Endodermal cell (in vitro differentiated cells): ENCODE measurements around the gene MYH16. TPM values are rescaled to one million over a fixed set of nuclear protein-coding genes. Genes with fewer than 3 reads are reported as not detected.

Source experiments
- DNase-seq: peaks from one replicate; pipeline ENCODE4 v3.0.0-alpha.2; 2017
- H3K27ac ChIP-seq: 2 replicates; pipeline ENCODE4 v1.5.1; 2013; ENCODE audit warnings: mild to moderate bottlenecking, low read depth, low read length, moderate library complexity
- H3K27me3 ChIP-seq: 2 replicates; pipeline ENCODE4 v1.6.1; 2013; ENCODE audit warnings: mild to moderate bottlenecking, low read length, moderate library complexity; ENCODE audit not compliant: insufficient read depth, control insufficient read depth, poor library complexity, severe bottlenecking
- H3K36me3 ChIP-seq: 2 replicates; pipeline ENCODE4 v1.7.0; 2013; ENCODE audit warnings: mild to moderate bottlenecking, low read length, moderate library complexity; ENCODE audit not compliant: control insufficient read depth, insufficient read depth
- H3K4me1 ChIP-seq: one replicate; pipeline ENCODE4 v1.7.0; 2013; ENCODE audit warnings: low read length; ENCODE audit not compliant: control insufficient read depth, insufficient read depth
- H3K4me3 ChIP-seq: 2 replicates; pipeline ENCODE4 v1.5.1; 2013; ENCODE audit warnings: mild to moderate bottlenecking, low read length, moderate library complexity
- H3K9ac ChIP-seq: 2 replicates; pipeline ENCODE4 v1.6.1; 2013; ENCODE audit warnings: mild to moderate bottlenecking, low read length, moderate library complexity; ENCODE audit not compliant: poor library complexity, severe bottlenecking; ENCODE audit errors: extremely low read depth
- H3K9me3 ChIP-seq: 2 replicates; pipeline ENCODE4 v1.6.1; 2013; ENCODE audit warnings: mild to moderate bottlenecking, low read length, moderate library complexity; ENCODE audit not compliant: control insufficient read depth
- H3K27ac Mint-ChIP-seq: 2 replicates; pipeline ENCODE4 v1.8.0; 2020; ENCODE audit warnings: mixed read lengths
- H3K27me3 Mint-ChIP-seq: 2 replicates; pipeline ENCODE4 v1.8.0; 2021; ENCODE audit warnings: mild to moderate bottlenecking, mixed read lengths; ENCODE audit not compliant: insufficient read depth
- H3K36me3 Mint-ChIP-seq: 2 replicates; pipeline ENCODE4 v1.8.0; 2020; ENCODE audit warnings: low read depth, mixed read lengths
- H3K4me1 Mint-ChIP-seq: 2 replicates; pipeline ENCODE4 v1.8.0; 2020; ENCODE audit warnings: mixed read lengths
- H3K4me3 Mint-ChIP-seq: 2 replicates; pipeline ENCODE4 v1.8.0; 2020; ENCODE audit warnings: mild to moderate bottlenecking, moderate library complexity, mixed read lengths
- H3K9me3 Mint-ChIP-seq: 2 replicates; pipeline ENCODE4 v1.8.0; 2020; ENCODE audit warnings: mild to moderate bottlenecking, mixed read lengths
- WGBS, 2 experiments: methylation state at CpG; one replicate each; pipeline versions ENCODE4 v1.1.5 to v1.1.7; 2013; ENCODE audit warnings: missing lambda C conversion rate in 2 of 2, mixed read lengths in 1 of 2; ENCODE audit not compliant: insufficient coverage in 1 of 2, insufficient read length in 1 of 2; 5-methylcytosine and 5-hydroxymethylcytosine counted together
- total RNA-seq, 2 donors: library from RNA; stranded (reverse); fragmentation: NEBNext Ultra II Directional in 1 of 2; extraction: Animal tissue kit (Norgen Biotek cat#: 25700) in 1 of 2; gene quantifications; 2 replicates in 1 of 2; 3 replicates in 1 of 2; pipeline ENCODE4 v1.2.1, GENCODE V29; 2021
- TF ChIP-seq, protein P1 (sequence below): fragments of 200-600 bp; sonication (generic); conservative IDR thresholded peaks from 2 replicates; pipeline ENCODE4 v1.5.0; 2021; ENCODE audit warnings: antibody characterized with exemption, mild to moderate bottlenecking

Gene MYH16
- total RNA-seq, 2 donors from 2014 or later, result not detected

DNA sequence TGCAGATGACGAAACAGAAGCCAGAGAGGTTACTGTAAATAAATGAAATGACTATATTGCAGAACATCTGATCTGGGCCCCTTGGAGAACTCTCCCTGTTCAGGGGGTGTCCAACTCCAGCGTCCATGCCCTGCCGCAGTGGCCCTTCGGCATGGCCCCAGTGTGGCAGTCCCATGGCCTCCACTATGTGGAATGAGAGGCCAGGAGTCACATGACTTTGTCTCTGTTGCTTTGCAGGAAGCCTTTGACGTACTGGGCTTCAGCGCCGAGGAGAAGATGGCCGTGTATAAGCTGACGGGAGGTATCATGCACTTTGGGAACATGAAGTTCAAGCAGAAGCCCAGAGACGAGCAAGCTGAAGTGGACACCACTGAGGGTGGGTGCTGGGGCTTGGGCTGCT, 15.6 kb upstream of the MYH16 start:
- H3K9me3 Mint-ChIP-seq, result no peaks in the 10 kb centered on the region
- no peak overlapping the region for H3K4me3 ChIP-seq
- H3K36me3 ChIP-seq, result no peaks in the 10 kb centered on the region
- no peak overlapping the region for H3K4me3 Mint-ChIP-seq
- no peaks in the 10 kb centered on the region for H3K27me3 Mint-ChIP-seq
- no peaks in the 10 kb centered on the region for H3K4me1 ChIP-seq
- DNase-seq, result no peak
- no peak overlapping the region for H3K27ac ChIP-seq
- H3K4me1 Mint-ChIP-seq, result peaks cover 3% of the 10 kb centered on the region
- WGBS, 2 experiments, result 90 to 92% methylated on average over 6 to 10 of the region's 10 CpGs
- H3K27me3 ChIP-seq, result no peaks in the 10 kb centered on the region
- no peak overlapping the region for H3K27ac Mint-ChIP-seq
- H3K9ac ChIP-seq, result no peak overlapping the region
- no peaks in the 10 kb centered on the region for H3K9me3 ChIP-seq
- no peaks in the 10 kb centered on the region for H3K36me3 Mint-ChIP-seq
- TF ChIP-seq, protein P1, sequence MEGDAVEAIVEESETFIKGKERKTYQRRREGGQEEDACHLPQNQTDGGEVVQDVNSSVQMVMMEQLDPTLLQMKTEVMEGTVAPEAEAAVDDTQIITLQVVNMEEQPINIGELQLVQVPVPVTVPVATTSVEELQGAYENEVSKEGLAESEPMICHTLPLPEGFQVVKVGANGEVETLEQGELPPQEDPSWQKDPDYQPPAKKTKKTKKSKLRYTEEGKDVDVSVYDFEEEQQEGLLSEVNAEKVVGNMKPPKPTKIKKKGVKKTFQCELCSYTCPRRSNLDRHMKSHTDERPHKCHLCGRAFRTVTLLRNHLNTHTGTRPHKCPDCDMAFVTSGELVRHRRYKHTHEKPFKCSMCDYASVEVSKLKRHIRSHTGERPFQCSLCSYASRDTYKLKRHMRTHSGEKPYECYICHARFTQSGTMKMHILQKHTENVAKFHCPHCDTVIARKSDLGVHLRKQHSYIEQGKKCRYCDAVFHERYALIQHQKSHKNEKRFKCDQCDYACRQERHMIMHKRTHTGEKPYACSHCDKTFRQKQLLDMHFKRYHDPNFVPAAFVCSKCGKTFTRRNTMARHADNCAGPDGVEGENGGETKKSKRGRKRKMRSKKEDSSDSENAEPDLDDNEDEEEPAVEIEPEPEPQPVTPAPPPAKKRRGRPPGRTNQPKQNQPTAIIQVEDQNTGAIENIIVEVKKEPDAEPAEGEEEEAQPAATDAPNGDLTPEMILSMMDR, result no peak

DNA sequence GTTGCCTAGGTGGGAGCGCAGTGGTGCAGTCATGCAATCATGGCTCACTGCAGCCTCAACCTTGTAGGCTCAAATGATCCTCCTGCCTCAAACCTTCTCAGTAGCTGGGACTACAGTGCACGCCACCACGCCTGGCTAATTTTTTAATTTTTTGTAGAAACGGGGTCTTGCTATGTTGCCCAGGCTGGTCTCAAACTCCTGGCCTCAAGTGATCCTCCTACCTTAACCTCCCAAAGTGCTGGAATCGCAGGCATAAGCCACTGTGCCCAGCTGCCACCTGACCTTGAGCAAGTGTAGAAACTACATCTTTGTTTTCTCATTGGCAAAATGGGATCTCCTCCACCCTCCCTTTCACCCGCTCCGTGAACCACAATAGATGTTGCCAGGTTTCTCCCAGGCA, 15.0 kb upstream of the MYH16 start:
- no peaks in the 10 kb centered on the region for H3K4me1 ChIP-seq
- H3K27me3 ChIP-seq, result no peaks in the 10 kb centered on the region
- no peak overlapping the region for H3K4me3 ChIP-seq
- H3K9me3 ChIP-seq, result no peaks in the 10 kb centered on the region
- Mint-ChIP-seq H3K4me3 (no peak overlapping the region), H3K27ac (no peak overlapping the region), H3K36me3 (no peaks in the 10 kb centered on the region), H3K4me1 (peaks cover under 1% of the 10 kb centered on the region), H3K9me3 (no peaks in the 10 kb centered on the region), H3K27me3 (peaks cover 2% of the 10 kb centered on the region)
- TF ChIP-seq, protein P1, result no peak
- no peak for DNase-seq
- no peak overlapping the region for H3K27ac ChIP-seq
- no peaks in the 10 kb centered on the region for H3K36me3 ChIP-seq
- 61 to 91% methylated on average over 2 to 7 of the region's 7 CpGs for WGBS, 2 experiments
- no peak overlapping the region for H3K9ac ChIP-seq

DNA sequence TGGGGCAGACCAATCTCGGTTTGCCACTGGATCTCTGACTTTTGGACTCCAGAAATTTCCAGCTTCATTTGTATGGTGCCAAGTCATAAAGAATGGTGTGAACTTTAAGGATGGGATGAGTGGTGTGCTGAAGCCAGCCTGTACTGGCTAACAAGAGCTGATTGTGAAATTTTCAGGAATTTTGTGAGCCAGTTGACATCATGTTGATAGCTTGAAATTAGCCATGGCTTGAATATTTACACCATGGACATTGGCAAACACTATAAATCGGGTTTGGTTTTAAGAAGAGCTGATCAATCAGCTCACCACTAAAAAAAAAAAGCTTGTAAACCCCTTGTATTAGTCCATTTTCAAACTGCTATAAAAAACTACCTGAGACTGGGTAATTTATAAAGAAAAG, 14.1 kb upstream of the MYH16 start:
- H3K36me3 ChIP-seq, result no peaks in the 10 kb centered on the region
- H3K27ac Mint-ChIP-seq, result no peak overlapping the region
- H3K4me1 Mint-ChIP-seq, result no peaks in the 10 kb centered on the region
- H3K36me3 Mint-ChIP-seq, result no peaks in the 10 kb centered on the region
- DNase-seq, result no peak
- no peak overlapping the region for H3K4me3 ChIP-seq
- no peaks in the 10 kb centered on the region for H3K4me1 ChIP-seq
- no peak overlapping the region for H3K4me3 Mint-ChIP-seq
- no peak overlapping the region for H3K27ac ChIP-seq
- no peaks in the 10 kb centered on the region for H3K9me3 Mint-ChIP-seq
- H3K27me3 ChIP-seq, result peaks cover under 1% of the 10 kb centered on the region
- no peak overlapping the region for H3K9ac ChIP-seq
- peaks cover 6% of the 10 kb centered on the region for H3K27me3 Mint-ChIP-seq
- WGBS, 2 experiments, result 85 to 93% methylated on average over 2 of the region's 2 CpGs
- TF ChIP-seq, protein P1, result no peak
- no peaks in the 10 kb centered on the region for H3K9me3 ChIP-seq
